Chondrocyte (in vitro differentiated cells): Measurements from ENCODE around the gene HIVEP1. TPM values are rescaled to one million over a fixed set of nuclear protein-coding genes. Genes with fewer than 3 reads are reported as not detected.

Source experiments
- DNase-seq: peaks from one replicate; pipeline ENCODE4 v3.0.0; 2021; ENCODE audit warnings: mixed read lengths, low spot score
- H3K27ac Mint-ChIP-seq: one replicate; pipeline ENCODE4 v1.8.0; 2021; ENCODE audit warnings: mild to moderate bottlenecking, moderate library complexity, mixed read lengths; ENCODE audit not compliant: unreplicated experiment
- H3K27me3 Mint-ChIP-seq: 2 replicates; pipeline ENCODE4 v1.8.0; 2021; ENCODE audit warnings: low read depth, mixed read lengths
- H3K36me3 Mint-ChIP-seq: 2 replicates; pipeline ENCODE4 v1.8.0; 2021; ENCODE audit warnings: low read depth, mixed read lengths
- H3K4me1 Mint-ChIP-seq: 2 replicates; pipeline ENCODE4 v1.8.0; 2021; ENCODE audit warnings: low read depth, mild to moderate bottlenecking, mixed read lengths
- H3K4me3 Mint-ChIP-seq: one replicate; pipeline ENCODE4 v1.8.0; 2021; ENCODE audit warnings: mild to moderate bottlenecking, moderate library complexity, mixed read lengths; ENCODE audit not compliant: unreplicated experiment
- H3K9me3 Mint-ChIP-seq: 2 replicates; pipeline ENCODE4 v1.8.0; 2021; ENCODE audit warnings: low read depth, mixed read lengths
- CTCF ChIP-seq: fragments of 200-600 bp; sonication (generic); IDR thresholded peaks from 2 replicates; pipeline ENCODE4 v1.5.0; 2021; ENCODE audit warnings: antibody characterized with exemption, mild to moderate bottlenecking, moderate library complexity
- total RNA-seq: library from RNA; stranded (reverse); gene quantifications from 3 replicates; pipeline ENCODE4 v1.2.1, GENCODE V29; 2021

The HIVEP1 gene
- total RNA-seq, 1 donor from 2014 or later, result 49.7 TPM

DNA sequence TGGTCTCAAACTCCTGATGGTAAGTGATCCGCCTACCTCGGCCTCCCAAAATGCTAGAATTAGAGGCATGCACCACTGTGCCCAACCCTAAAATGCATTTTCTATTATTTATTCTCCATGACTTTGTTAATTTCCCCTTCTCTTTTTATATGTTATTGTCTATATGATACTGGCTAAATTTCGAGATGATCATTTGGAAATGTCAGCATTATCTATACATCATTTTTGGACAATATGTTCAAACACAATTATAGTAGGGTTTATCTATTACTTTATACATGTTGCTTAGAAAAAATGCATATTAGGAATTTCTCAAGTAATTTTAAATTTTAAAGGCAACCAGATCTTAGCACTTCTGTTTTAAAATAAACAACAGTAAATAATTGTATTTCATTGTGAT lies 34.4 kb upstream of the HIVEP1 start:
- no peaks in the 10 kb centered on the region for H3K36me3 Mint-ChIP-seq
- H3K4me3 Mint-ChIP-seq, result no peak overlapping the region
- H3K9me3 Mint-ChIP-seq, result peaks cover 3% of the 10 kb centered on the region
- H3K4me1 Mint-ChIP-seq, result peaks cover 31% of the 10 kb centered on the region
- TF ChIP-seq CTCF, result no peak
- no peak overlapping the region for H3K27ac Mint-ChIP-seq
- H3K27me3 Mint-ChIP-seq, result no peaks in the 10 kb centered on the region
- no peak for DNase-seq

GRCh38 chr6:11978169-11978987 lies 33.7 kb upstream of the HIVEP1 start:
- peaks cover 24% of the 10 kb centered on the region for H3K4me1 Mint-ChIP-seq
- no peak for TF ChIP-seq CTCF

DNA sequence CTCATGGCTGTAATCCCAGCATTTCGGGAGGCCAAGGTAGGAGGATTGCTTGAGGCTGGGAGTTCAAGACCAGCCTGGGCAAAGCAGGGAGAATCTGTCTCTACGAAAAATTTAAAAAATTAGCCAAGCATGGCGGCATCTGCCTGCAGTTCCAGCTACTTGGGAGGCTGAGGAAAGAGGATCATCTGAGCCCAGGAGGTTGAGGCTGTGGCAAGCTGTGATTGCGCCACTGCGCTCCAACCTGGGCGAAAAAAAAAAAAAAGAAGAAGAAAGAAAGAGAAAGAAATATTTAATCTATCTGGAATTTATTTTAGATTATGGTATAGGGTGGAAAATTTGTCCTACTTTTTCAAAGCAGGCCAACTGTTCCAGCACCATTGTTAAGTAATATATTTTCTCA lies 32.2 kb upstream of the HIVEP1 start:
- TF ChIP-seq CTCF, result no peak
- Mint-ChIP-seq H3K36me3 (no peaks in the 10 kb centered on the region), H3K9me3 (peaks cover 2% of the 10 kb centered on the region), H3K27ac (no peak overlapping the region), H3K4me3 (no peak overlapping the region), H3K4me1 (peaks cover 10% of the 10 kb centered on the region), H3K27me3 (no peaks in the 10 kb centered on the region)
- no peak for DNase-seq

More at GRCh38 chr6:11978169-11978987, 33.7 kb upstream of the HIVEP1 start:
- Mint-ChIP-seq H3K9me3 (peaks cover 3% of the 10 kb centered on the region), H3K4me3 (no peak overlapping the region), H3K27me3 (no peaks in the 10 kb centered on the region), H3K36me3 (no peaks in the 10 kb centered on the region), H3K27ac (no peak overlapping the region)
- DNase-seq, result no peak

- TF ChIP-seq CTCF, result no peak
- Mint-ChIP-seq H3K36me3 (no peaks in the 10 kb centered on the region), H3K27ac (no peak overlapping the region), H3K4me1 (peaks cover 5% of the 10 kb centered on the region), H3K4me3 (no peak overlapping the region), H3K27me3 (no peaks in the 10 kb centered on the region), H3K9me3 (no peaks in the 10 kb centered on the region)
- DNase-seq, result no peak
Measured at GRCh38 chr6:11983306-11983705, 28.8 kb upstream of the HIVEP1 start.

DNA sequence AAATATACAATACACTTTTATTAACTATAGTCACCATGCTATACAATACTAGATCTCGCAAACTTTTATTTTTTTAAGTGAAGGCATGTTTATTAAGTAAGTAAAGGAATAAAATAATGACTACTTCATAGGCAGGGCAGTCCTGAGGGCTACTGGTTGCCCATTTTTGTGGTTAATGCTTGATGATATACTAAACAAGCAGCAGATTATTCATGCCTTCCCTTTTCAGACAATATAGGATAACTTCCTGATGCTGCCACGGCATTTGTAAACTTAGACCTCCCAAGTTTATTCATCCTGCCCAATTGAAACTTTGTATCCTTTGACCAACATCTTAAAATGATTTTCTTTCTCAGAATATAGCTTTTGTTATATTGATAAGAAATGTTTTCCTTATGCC lies 24.7 kb upstream of the HIVEP1 start:
- Mint-ChIP-seq H3K9me3 (peaks cover 5% of the 10 kb centered on the region), H3K4me3 (no peak overlapping the region), H3K4me1 (peaks cover 8% of the 10 kb centered on the region), H3K36me3 (no peaks in the 10 kb centered on the region), H3K27me3 (no peaks in the 10 kb centered on the region), H3K27ac (no peak overlapping the region)
- no peak for DNase-seq
- no peak for TF ChIP-seq CTCF
